Body of pancreas (tissue), 4 donors: ENCODE results near the gene RNASEH2C.

ENCODE experiments used
- CTCF ChIP-seq, 7 experiments: fragments of 450-650 bp in 4 of 7; fragments of 200-600 bp in 3 of 7; sonication (generic) in 3 of 7; IDR thresholded peaks; one replicate each; pipeline ENCODE4 v1.5.1; 2016 to 2019; ENCODE audit warnings: antibody characterized with exemption in 7 of 7
- POLR2A ChIP-seq, 3 donors: fragments of 450-650 bp; IDR thresholded peaks; one replicate each; pipeline ENCODE4 v1.6.1; 2016; ENCODE audit warnings: antibody characterized with exemption in 3 of 3, mild to moderate bottlenecking in 2 of 3

GRCh38 chr11:65766535-65766934, 45.9 kb upstream of the RNASEH2C start:
- TF ChIP-seq CTCF (IDR thresholded peaks at IDR 0.05): no peak
- no peak for TF ChIP-seq POLR2A (IDR thresholded peaks at IDR 0.05)
